Omental fat pad (tissue), 4 donors: ENCODE data around the gene OPRD1. TPM values are rescaled to one million over a fixed set of nuclear protein-coding genes. Genes with fewer than 3 reads are reported as not detected.

Source experiments
- ATAC-seq: fragments of 150-250 bp; one replicate; pipeline ENCODE4 v1.9.1; 2016; ENCODE audit warnings: mild to moderate bottlenecking, moderate library complexity; ENCODE audit not compliant: low FRiP score
- DNase-seq: peaks from one replicate; pipeline ENCODE4 v3.0.0-alpha.2; 2019; ENCODE audit warnings: low spot score
- total RNA-seq, 4 donors: library from RNA; depleted of rRNA; stranded (reverse); fragments of >200 nt; gene quantifications; one replicate each; pipeline ENCODE4 v1.1.0, GENCODE V29; 2016
- TF ChIP-seq, protein P1 (sequence below), 3 donors: fragments of 450-650 bp; IDR thresholded peaks; one replicate each; pipeline ENCODE4 v1.5.1; 2016 to 2017; ENCODE audit warnings: antibody characterized with exemption in 3 of 3, mild to moderate bottlenecking in 3 of 3, moderate library complexity in 2 of 3

The OPRD1 gene
- total RNA-seq, 4 donors from 2014 or later = not detected

DNA sequence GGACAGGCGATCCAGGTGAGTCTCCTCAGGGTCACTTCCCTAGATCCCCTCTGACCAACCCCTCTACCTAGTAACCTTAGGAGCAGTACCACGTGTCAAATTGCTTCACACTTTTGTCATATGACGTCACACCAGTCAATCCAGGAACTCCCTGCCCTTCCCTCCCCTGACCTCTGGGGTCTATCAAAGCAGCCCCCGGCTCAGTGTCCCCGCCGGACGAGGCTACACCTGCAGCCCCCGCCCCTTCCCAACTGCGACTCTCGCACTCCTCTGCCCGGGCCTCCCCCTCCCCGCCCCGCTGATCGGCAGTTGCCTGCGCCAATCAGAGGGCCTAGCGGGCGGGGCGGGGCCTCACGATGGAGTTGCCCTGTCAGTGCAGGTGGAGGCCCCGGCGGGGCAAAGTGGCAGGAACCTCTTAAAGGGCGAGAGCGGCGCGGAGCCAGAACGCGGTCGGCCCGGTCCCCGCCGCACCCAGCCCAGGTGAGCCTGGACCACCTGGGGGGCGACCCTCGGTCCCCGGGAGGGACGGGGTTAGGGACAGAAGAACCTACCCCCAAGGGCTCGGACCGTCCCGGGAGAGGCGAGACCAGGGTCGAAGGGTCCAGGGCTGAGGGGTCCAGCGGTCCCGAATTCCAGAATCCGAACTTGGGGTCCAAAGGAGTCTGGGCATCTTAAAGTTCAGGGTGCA lies 74.9 kb downstream of the OPRD1 start:
- TF ChIP-seq, protein P1, sequence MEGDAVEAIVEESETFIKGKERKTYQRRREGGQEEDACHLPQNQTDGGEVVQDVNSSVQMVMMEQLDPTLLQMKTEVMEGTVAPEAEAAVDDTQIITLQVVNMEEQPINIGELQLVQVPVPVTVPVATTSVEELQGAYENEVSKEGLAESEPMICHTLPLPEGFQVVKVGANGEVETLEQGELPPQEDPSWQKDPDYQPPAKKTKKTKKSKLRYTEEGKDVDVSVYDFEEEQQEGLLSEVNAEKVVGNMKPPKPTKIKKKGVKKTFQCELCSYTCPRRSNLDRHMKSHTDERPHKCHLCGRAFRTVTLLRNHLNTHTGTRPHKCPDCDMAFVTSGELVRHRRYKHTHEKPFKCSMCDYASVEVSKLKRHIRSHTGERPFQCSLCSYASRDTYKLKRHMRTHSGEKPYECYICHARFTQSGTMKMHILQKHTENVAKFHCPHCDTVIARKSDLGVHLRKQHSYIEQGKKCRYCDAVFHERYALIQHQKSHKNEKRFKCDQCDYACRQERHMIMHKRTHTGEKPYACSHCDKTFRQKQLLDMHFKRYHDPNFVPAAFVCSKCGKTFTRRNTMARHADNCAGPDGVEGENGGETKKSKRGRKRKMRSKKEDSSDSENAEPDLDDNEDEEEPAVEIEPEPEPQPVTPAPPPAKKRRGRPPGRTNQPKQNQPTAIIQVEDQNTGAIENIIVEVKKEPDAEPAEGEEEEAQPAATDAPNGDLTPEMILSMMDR (IDR thresholded peaks at IDR 0.05) = peak in 1 of 3 donors; percentile 9
- ATAC-seq (peak; percentile 71), DNase-seq (peak; percentile 63)

DNA sequence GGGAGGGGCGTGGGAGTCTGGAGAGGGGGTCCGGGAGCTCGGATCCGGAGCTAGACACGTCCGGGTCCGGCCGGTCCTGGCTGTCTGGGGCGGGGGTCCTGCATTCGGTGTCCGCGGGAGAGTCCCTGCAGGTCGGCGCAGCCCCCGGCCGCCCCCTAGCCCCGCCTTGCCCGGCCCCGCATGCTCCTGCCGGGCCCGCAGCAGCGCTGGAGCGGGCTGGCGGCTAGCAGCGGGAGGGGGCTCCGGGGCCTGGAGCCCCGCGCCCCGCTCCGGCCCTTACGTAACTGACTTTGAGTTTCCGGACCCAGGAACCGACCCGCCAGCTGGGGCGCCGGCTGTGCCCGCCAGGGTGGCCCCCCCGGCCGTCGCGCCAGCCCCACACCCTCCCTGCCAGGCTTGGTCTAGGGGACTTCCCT lies 75.5 kb downstream of the OPRD1 start:
- TF ChIP-seq, protein P1 (IDR thresholded peaks at IDR 0.05) = no peak
- ATAC-seq = peak; percentile 34
- DNase-seq = no peak

DNA sequence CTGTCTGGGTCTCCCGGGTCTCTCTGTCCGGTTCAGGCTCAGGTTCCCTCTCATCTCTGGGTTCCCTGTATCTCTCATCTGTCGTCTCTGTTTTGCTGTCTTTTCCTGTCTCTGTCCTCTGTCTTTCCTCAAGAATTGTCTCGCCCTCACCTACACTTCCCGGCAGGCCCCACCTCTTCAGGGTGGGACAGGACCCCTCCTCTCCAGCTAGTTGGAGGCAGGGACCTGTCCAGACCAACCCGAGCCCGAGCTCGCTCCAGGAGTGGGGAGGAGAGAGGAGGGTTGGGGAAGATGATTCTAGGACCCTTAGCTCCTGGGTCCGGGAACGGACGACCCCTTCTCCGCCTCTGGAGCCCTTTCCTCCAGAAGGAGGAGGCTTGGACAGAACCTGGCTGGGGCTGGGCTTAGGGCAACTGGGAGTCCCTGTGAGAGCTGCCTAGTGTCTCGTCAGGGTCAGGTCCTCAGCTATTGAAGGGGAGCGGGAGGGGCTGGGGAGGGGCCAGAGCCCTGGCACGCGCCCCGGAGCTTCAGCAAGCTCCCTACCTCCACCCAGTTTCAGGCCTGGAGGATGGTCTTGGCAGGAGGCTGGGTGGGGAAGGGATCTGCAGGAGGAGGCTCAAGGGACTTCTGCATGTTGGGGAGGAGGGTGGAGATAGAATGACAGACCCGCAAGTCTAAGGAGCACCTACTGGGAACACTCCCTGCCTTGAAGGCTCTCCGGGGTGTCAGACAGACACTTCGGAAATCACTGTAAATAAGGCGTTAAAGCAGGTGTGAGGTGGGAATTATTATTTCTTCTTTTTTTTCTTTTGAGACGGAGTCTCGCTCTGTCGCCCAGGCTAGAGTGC lies 76.1 kb downstream of the OPRD1 start:
- ATAC-seq = peak; percentile 40
- DNase-seq = no peak
- TF ChIP-seq, protein P1 (IDR thresholded peaks at IDR 0.05) = no peak

DNA sequence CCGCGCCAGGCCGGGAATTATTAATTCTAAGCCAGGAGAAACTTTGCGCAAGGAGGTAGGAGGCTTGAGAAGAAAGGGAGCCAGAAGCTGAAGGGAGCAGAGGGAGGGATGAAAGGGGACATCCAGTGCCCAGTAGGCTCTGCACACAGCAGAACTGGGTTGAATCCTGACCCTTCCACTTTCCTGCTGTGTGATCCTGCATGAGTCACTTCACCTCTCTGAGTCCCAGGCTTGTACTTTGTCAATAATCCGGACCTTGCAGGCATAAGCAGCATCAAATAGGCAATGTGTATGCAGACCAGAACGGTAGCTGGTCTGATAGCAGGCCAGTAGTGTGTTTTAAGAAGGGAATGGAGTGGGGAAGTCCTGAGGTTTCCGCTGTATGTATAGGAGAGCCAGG lies 76.9 kb downstream of the OPRD1 start:
- TF ChIP-seq, protein P1 (IDR thresholded peaks at IDR 0.05) = no peak
- ATAC-seq = no peak
- no peak for DNase-seq

DNA sequence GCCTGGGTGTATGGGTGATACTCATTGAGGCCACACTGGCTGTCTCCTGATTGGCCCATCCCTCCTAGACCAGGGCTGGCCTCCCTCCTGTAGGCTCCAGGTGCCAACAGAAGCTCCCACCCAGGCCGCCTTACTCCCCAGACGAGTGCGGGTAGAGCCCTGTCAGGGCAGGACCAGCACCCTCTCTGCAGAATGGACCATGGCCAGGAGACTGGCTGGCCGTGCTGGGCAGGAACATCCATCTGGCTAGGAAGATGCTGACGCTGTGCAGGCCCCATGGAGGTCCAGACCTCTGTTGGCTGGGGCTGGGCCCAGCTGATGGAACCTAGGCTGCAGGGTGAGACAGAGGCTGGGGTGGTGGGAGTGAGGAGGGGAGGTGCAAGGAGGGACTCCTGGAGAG lies 77.4 kb downstream of the OPRD1 start:
- TF ChIP-seq, protein P1 (IDR thresholded peaks at IDR 0.05) = no peak
- no peak for DNase-seq
- no peak for ATAC-seq

DNA sequence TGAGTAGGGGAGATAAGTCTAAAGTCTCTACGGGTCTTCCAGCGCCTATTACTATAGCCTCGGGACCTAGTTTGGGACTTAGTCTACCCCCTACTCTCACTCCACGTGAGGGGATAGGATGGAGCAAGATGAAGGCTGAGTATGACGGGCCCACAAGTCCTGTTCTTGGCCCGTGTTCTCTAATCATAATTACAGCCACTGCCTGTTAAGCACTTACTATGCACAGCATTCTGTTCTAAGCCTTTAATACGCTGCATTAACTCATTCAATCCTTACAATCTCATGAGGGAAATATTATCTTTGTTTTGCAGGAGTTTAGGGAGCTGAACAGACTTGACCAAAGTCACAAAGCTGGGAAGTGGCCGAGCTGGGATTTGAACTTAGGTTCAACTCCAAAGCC lies 78.5 kb downstream of the OPRD1 start:
- TF ChIP-seq, protein P1 (IDR thresholded peaks at IDR 0.05) = no peak
- DNase-seq = no peak
- ATAC-seq = no peak
